Liver (tissue), 9 donors: ENCODE results near the gene SLF1. TPM values are rescaled to one million over a fixed set of nuclear protein-coding genes. Genes with fewer than 3 reads are reported as not detected.

Experiments used
- DNase-seq: peaks from one replicate; pipeline ENCODE4 v3.0.0-alpha.2; 2017; ENCODE audit warnings: low spot score
- H3K27ac ChIP-seq, 2 donors: one replicate each; pipeline ENCODE4 v1.7.0; 2013; ENCODE audit warnings: inconsistent platforms in 2 of 2, low read length in 2 of 2, control low read depth in 1 of 2, low read depth in 1 of 2, mild to moderate bottlenecking in 1 of 2
- H3K27me3 ChIP-seq, 4 donors: one replicate each; pipeline versions ENCODE4 v1.6.1 to v1.7.0; 2013; ENCODE audit warnings: low read length in 3 of 4, inconsistent platforms in 1 of 4, mild to moderate bottlenecking in 1 of 4, moderate library complexity in 1 of 4; ENCODE audit not compliant: control insufficient read depth in 4 of 4, insufficient read depth in 4 of 4
- H3K36me3 ChIP-seq, 4 donors: one replicate each; pipeline versions ENCODE4 v1.6.1 to v1.7.0; 2013; ENCODE audit warnings: low read length in 3 of 4, mild to moderate bottlenecking in 3 of 4, low read depth in 1 of 4, moderate library complexity in 1 of 4; ENCODE audit not compliant: control insufficient read depth in 4 of 4, insufficient read depth in 3 of 4
- H3K4me1 ChIP-seq, 4 donors: one replicate each; pipeline versions ENCODE4 v1.6.1 to v1.7.0; 2013; ENCODE audit warnings: low read length in 3 of 4, mild to moderate bottlenecking in 3 of 4, moderate library complexity in 1 of 4; ENCODE audit not compliant: control insufficient read depth in 4 of 4, insufficient read depth in 4 of 4
- H3K4me3 ChIP-seq, 3 donors: one replicate each; pipeline versions ENCODE4 v1.6.1 to v1.7.0; 2013; ENCODE audit warnings: low read length in 3 of 3, control low read depth in 1 of 3, low read depth in 1 of 3, mild to moderate bottlenecking in 1 of 3
- H3K9ac ChIP-seq, 2 donors: one replicate each; pipeline ENCODE4 v1.7.0; 2013; ENCODE audit warnings: low read length in 2 of 2, mild to moderate bottlenecking in 2 of 2, moderate library complexity in 2 of 2, control low read depth in 1 of 2, low read depth in 1 of 2
- H3K9me3 ChIP-seq, 4 donors: one replicate each; pipeline versions ENCODE4 v1.6.1 to v1.7.0; 2013; ENCODE audit warnings: low read length in 3 of 4; ENCODE audit not compliant: control insufficient read depth in 4 of 4
- CTCF ChIP-seq: fragments of 150-350 bp; IDR thresholded peaks from 2 replicates; pipeline ENCODE4 v1.5.1; 2017; ENCODE audit warnings: improper control_type of control experiment, low read depth, low read length; ENCODE audit not compliant: missing input control
- EGR1 ChIP-seq, 2 donors: IDR thresholded peaks; 2 replicates each; pipeline ENCODE4 v1.6.1; 2016 to 2018; ENCODE audit warnings: antibody characterized with exemption in 2 of 2, low read depth in 2 of 2
- FOXA1 ChIP-seq: IDR thresholded peaks from 2 replicates; pipeline ENCODE4 v1.6.1; 2016; ENCODE audit warnings: antibody characterized with exemption
- FOXA2 ChIP-seq: IDR thresholded peaks from 2 replicates; pipeline ENCODE4 v1.6.1; 2016; ENCODE audit warnings: antibody characterized with exemption
- HNF4A ChIP-seq, 2 donors: conservative IDR thresholded peaks; 2 replicates each; pipeline ENCODE4 v1.6.1; 2016; ENCODE audit warnings: antibody characterized with exemption in 2 of 2, mild to moderate bottlenecking in 2 of 2
- HNF4G ChIP-seq: IDR thresholded peaks from 2 replicates; pipeline ENCODE4 v1.6.1; 2016; ENCODE audit warnings: antibody characterized with exemption
- JUND ChIP-seq, 2 donors: IDR thresholded peaks; 2 replicates each; pipeline ENCODE4 v1.6.1; 2016; ENCODE audit warnings: antibody characterized with exemption in 2 of 2
- NR2F2 ChIP-seq: IDR thresholded peaks from 2 replicates; pipeline ENCODE4 v1.6.1; 2016; ENCODE audit warnings: antibody characterized with exemption
- RAD21 ChIP-seq, 2 donors: IDR thresholded peaks; 2 replicates each; pipeline ENCODE4 v1.6.1; 2016; ENCODE audit warnings: antibody characterized with exemption in 2 of 2, mild to moderate bottlenecking in 2 of 2
- REST ChIP-seq: IDR thresholded peaks from 2 replicates; pipeline ENCODE4 v1.6.1; 2016; ENCODE audit warnings: antibody characterized with exemption, mild to moderate bottlenecking
- SP1 ChIP-seq: IDR thresholded peaks from 2 replicates; pipeline ENCODE4 v1.6.1; 2018; ENCODE audit warnings: antibody characterized with exemption, mild to moderate bottlenecking
- TAF1 ChIP-seq: conservative IDR thresholded peaks from 2 replicates; pipeline ENCODE4 v1.6.1; 2016; ENCODE audit warnings: antibody characterized with exemption, mild to moderate bottlenecking
- YY1 ChIP-seq: IDR thresholded peaks from 2 replicates; pipeline ENCODE4 v1.6.1; 2016; ENCODE audit warnings: antibody characterized with exemption, mild to moderate bottlenecking
- WGBS: extraction: QIAGEN DNeasy Blood & Tissue Kit; methylation state at CpG from one replicate; pipeline ENCODE4 v1.1.7; 2013; 5-methylcytosine and 5-hydroxymethylcytosine counted together
- polyA plus RNA-seq, 2 donors: library from polyadenylated mRNA; stranded (reverse) in 1 of 2; unstranded in 1 of 2; fragments of 200-250 nt in 1 of 2; fragments of >200 nt in 1 of 2; fragmentation: Nextera tagmentation in 1 of 2; extraction: Ambion mirVana in 1 of 2; gene quantifications; one replicate each; pipeline versions ENCODE4 v1.2.1 to v1.2.3, GENCODE V29; 2013 to 2015
- total RNA-seq, 2 donors: library from RNA; depleted of rRNA; stranded (reverse); fragments of >200 nt; gene quantifications; one replicate each; pipeline ENCODE4 v1.2.3, GENCODE V29; 2014
- TF ChIP-seq, protein P1 (sequence below): IDR thresholded peaks from 2 replicates; pipeline ENCODE4 v1.6.1; 2016; ENCODE audit warnings: antibody characterized with exemption
- donor health status: healthy.
- donor health status: healthy.
- donor health status: healthy.
- donor health status: healthy.
- donor health status: healthy.

SLF1 gene
- total and polyA plus RNA-seq, 4 donors, result 0.63 to 6.3 (median 2.6) TPM

- no peak for DNase-seq
- H3K9ac ChIP-seq, result no peak overlapping the region
- no peak for TF ChIP-seq HNF4A (conservative IDR thresholded peaks at IDR 0.05)
- TF ChIP-seq FOXA1, result no peak
- no peak for TF ChIP-seq EGR1 (IDR thresholded peaks at IDR 0.05; ENCODE audit: low read depth in 2 of 2)
- TF ChIP-seq CTCF, result no peak
- TF ChIP-seq HNF4G, result no peak
- TF ChIP-seq, protein P1, sequence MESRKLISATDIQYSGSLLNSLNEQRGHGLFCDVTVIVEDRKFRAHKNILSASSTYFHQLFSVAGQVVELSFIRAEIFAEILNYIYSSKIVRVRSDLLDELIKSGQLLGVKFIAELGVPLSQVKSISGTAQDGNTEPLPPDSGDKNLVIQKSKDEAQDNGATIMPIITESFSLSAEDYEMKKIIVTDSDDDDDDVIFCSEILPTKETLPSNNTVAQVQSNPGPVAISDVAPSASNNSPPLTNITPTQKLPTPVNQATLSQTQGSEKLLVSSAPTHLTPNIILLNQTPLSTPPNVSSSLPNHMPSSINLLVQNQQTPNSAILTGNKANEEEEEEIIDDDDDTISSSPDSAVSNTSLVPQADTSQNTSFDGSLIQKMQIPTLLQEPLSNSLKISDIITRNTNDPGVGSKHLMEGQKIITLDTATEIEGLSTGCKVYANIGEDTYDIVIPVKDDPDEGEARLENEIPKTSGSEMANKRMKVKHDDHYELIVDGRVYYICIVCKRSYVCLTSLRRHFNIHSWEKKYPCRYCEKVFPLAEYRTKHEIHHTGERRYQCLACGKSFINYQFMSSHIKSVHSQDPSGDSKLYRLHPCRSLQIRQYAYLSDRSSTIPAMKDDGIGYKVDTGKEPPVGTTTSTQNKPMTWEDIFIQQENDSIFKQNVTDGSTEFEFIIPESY, result no peak
- TF ChIP-seq NR2F2, result no peak
- no peak for TF ChIP-seq JUND (IDR thresholded peaks at IDR 0.05)
- 29% methylated on average over 1 of the region's 1 CpG for WGBS
- H3K27me3 ChIP-seq, result no peaks in the 10 kb centered on the region
- no peak overlapping the region for H3K4me3 ChIP-seq
- no peaks in the 10 kb centered on the region for H3K4me1 ChIP-seq
- no peak overlapping the region for H3K27ac ChIP-seq
- no peaks in the 10 kb centered on the region for H3K36me3 ChIP-seq
- no peaks in the 10 kb centered on the region for H3K9me3 ChIP-seq
These were observed 113.0 kb downstream of the SLF1 start for GRCh38 chr5:94731471-94731870.

DNA sequence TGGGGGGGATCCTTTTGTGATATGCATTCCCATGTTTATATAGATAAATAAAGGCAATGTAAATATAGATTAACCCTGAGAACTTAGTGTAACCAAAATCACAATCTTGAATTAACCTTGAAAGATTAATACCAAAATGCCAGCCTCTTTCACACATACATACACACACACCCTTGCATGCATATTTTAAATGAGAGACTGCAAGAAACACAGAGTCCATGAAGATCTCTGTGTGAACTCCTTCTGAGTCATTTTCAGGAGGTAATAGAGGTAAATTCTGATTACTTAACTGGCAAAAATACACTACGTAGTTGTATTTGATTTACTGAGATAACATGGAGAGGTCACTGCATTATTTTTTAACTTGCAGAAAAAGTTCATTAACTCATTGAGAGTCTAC lies 118.0 kb downstream of the SLF1 start:
- WGBS, result 54% methylated on average over 1 of the region's 1 CpG
- Histone ChIP-seq H3K27ac (no peak overlapping the region), H3K27me3 (no peaks in the 10 kb centered on the region), H3K9me3 (no peaks in the 10 kb centered on the region), H3K9ac (no peak overlapping the region), H3K4me3 (no peak overlapping the region), H3K36me3 (no peaks in the 10 kb centered on the region), H3K4me1 (no peaks in the 10 kb centered on the region)
- TF ChIP-seq FOXA2 (no peak), EGR1 (IDR thresholded peaks at IDR 0.05; ENCODE audit: low read depth in 2 of 2) (no peak), TAF1 (no peak), SP1 (no peak), NR2F2 (no peak)
- no peak for DNase-seq

DNA sequence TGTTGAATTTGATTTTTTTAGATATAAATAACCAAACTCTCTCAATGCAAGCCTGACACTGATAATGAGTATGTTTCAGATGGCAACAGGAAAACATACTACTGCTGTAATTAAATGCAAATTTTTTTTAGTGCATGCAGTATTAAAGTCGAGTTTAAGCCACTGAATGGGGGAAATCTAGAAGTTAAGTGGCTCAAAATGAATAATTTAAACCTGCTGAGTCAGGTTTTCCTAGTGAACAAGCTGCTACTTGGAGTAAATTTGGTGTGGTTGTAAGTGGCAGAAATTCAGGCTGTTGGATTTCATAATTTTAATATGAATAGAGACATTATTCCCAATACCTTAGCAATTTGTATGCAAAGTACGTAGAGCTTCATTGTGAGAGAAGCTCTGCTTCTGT lies 121.8 kb downstream of the SLF1 start:
- 58% methylated on average over 2 of the region's 2 CpGs for WGBS
- no peak for TF ChIP-seq TAF1
- TF ChIP-seq JUND (IDR thresholded peaks at IDR 0.05), result no peak
- TF ChIP-seq EGR1 (IDR thresholded peaks at IDR 0.05; ENCODE audit: low read depth in 2 of 2), result no peak
- TF ChIP-seq, protein P1, result no peak
- no peak for TF ChIP-seq HNF4A (conservative IDR thresholded peaks at IDR 0.05)
- no peak for TF ChIP-seq REST
- TF ChIP-seq YY1, result no peak
- TF ChIP-seq RAD21 (IDR thresholded peaks at IDR 0.05), result no peak
- Histone ChIP-seq H3K9me3 (no peaks in the 10 kb centered on the region), H3K27ac (no peak overlapping the region), H3K9ac (no peak overlapping the region), H3K4me1 (no peaks in the 10 kb centered on the region), H3K4me3 (no peak overlapping the region), H3K36me3 (no peaks in the 10 kb centered on the region), H3K27me3 (no peaks in the 10 kb centered on the region)
- no peak for DNase-seq
